ENCODE measurements around the gene DPYSL3.
A peak's percentile ranks its signal among the peaks of the same experiment; 100 is the strongest.

The DPYSL3 gene

DNA sequence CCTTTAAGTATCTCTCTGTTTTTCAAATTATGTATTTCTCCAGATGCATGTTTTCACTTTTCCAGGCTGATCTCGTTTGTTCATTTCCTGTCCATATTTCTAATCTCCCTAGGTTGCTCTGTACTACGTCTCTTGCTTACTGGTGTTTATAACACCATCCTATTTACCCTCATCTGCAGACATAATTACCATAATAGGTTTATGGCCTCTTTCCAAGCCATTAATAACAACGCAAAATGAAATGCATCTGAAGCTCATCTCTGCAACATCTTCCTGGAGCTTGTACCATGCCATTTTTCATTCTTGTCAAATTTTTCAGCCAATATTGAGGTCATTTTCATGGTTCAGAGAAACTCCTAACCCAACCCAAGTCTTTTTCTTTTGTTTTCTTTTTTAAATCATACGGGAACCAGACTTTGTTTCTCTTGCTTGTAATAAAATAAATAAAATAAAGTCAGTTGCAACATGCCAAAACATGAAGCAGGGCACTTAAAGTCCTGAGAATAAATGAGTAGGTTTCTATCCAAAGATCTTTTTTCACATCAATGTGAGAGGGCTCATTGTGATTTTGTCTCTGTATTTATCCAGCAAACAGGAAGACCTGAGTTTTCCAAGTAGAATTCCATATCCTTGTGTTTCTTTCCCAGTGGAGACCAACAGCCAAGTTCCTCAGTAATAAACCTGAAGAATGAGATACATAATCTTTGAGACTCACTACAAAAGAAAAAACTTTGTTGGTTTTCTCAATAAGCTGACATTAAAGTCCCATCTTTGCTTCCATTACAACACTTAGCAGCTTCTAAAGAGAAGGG, 37.0 kb downstream of the DPYSL3 start:
- DNase-seq (ENCODE audit: low read depth in 2 of 2) = no peak

DNA sequence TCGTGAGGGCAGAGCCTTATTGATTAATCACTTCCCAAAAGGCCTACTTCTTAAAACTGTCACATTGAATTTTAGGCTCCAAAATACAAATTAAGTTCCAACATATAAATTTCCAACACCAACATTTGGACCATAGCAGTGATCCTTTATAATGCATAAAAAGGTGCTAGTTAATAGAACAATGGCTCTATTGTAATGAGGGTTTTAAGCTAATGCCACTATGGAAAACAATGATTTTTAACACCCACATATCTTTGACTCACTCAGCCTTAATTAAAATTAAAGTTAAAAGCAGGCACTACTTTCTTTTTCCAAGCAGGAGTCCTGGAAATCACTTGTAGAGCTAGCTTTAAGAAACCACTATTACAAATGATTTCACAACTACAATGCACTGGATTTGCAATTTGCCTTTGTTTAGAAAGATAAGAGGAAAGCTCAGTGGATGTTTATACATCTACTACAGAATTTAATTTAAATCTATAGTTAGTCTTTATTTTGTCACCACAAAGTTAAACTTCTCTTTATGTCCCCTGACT, 41.8 kb downstream of the DPYSL3 start:
- DNase-seq (ENCODE audit: low read depth in 2 of 2) = no peak

DNA sequence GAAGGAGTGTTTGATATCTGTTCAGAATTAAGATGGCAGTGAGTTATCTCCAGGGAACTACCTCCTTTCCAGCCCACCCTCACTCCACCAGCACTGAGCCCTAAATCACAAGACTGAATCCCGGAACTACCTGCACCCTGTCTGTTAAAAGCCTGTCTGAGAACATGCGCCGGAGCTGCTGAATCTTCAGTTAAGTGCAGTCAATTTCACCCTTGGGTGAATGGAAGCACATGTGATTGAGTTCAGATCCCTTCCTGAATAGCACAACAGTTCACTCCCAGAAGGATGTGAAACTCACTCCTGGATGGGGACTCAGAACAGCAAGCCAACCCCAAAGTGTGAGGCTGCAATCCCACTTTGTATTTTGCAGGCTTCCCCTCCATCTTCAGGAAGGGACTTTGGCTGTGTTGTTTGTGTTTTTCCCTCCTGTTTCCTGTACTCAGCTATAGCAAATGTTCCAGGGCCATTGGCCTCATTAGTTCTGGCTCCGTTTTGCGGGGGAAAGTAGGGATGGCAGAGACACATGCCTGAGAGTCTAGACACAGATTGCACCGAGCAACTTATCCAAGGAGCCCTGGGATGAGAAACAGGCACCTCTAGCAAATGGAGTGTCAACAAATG, 43.4 kb downstream of the DPYSL3 start:
- DNase-seq (ENCODE audit: low read depth in 2 of 2) = no peak

DNA sequence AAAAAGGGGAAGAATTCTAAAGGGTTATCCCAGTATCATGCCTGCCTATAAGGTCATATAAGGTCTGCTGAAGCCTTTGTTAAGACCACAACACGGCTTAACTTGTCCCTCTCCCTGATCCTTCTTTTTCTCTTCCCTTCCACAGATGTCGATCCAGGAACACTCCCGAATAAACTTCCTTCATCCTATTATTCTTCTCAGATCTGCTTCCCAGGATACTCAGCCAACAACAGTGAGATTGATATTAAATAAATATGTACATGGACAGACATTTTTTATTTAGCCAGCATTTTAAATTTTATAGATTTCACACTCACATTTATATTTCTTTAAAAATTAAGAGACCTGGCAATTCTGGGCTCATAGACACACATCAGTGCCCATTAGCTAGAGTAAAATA, 44.1 kb downstream of the DPYSL3 start:
- no peak for DNase-seq (ENCODE audit: low read depth in 2 of 2)

DNA sequence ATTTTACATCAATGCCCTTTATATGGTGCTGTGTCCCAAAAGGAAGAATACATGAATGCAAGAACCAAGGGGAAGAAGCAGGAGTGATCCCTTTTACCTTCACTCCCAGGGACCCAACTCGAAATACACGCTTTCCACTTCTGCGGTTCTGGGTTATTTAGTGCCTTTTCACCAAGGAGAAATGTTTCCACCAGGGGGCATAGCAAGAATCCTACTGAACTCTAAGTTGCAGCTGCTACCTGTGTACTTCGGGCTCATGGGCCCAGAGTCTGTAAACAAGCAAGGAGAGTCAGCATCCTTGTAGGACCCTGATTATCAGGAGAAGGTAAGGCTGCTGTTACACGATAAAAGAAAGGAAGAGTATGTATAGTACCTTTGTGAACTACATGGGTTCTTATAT, 45.7 kb downstream of the DPYSL3 start:
- no peak for DNase-seq (ENCODE audit: low read depth in 2 of 2)

DNA sequence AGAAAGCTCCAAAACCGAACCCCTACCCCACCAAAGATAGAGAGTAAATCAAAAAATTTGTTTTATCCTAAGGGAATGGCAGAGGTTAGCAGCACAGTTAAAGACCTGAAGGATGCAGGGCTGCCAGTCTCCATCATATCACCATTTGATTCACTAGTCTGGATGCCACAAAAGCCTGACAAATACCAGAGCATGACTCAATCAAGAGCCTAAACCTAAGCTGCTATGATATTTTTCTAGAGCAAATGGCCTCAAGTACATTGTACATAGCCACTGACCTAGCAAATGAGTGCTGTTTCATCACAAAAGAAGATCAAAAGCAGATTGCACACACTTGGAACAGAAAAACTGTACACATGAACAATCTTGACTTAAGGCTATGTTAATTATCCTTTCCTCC, 48.0 kb downstream of the DPYSL3 start:
- no peak for DNase-seq (ENCODE audit: low read depth in 2 of 2)

DNA sequence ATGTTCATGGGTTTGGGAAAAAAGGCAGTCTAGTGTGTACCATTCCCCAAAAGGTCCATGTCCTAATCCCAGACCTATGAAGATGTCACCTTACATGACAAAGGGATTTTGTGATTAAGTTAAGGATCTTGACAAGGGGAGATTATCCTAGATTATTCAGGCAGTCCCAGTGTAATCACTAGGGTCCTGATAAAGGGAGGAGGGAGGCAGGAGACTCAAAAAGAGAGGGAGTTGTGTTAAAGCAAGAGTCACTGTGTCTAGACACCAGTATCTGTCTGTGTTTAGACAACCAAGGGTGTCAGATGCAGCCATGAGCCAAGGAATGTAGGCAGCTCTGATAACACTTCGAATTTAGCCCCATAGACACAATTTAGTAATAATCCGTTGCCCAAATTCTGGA, 49.5 kb downstream of the DPYSL3 start:
- DNase-seq (ENCODE audit: low read depth in 2 of 2) = no peak

DNA sequence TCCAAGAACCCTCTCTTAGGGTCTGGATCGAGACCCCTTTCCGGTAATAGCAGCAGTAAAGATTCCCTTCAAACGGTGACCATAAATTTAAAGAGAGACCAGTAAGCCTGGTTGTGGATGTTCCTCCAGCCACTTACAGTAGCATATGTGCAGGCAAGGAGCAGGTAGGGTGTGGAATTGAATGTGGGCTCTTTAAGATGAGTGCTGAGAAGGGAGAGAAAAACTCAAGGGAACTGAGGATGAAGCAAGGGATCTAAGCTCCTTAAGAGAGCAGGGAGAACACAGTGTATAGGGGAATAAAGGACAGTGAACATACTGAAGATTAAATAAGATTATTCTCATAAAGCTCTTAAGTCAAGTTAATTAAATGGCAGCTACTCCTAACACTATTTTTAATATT, 51.3 kb downstream of the DPYSL3 start:
- DNase-seq (ENCODE audit: low read depth in 2 of 2) = no peak

DNA sequence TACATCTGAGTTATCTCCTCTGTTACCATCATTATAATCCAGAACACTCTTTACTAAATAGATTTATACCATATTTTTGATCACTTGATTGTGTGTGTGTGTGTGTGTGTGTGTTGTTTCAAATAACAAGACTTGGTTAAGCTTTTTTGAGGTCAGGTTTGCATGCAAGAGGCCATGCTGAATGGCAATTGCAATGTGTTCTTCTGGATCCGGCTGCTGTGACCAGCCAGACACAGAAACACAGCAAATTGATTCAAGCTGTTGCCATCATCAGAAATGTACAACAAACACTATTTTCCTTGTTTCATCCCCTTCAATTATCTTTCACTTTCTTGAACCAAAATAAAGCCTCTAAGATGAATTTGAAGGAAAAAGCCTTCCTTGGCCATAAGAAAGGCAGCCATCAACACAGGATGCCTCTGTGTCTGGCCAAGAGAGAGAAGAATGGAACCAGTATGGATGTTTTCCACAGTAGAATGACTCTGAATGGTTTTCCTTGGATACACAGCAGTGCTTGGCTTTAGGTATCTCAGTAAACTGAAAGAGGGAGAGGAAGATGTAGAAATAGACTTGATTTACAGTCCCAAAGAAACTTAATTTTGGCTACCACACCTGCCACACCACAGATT, 53.9 kb downstream of the DPYSL3 start:
- DNase-seq (ENCODE audit: low read depth in 2 of 2) = no peak

DNA sequence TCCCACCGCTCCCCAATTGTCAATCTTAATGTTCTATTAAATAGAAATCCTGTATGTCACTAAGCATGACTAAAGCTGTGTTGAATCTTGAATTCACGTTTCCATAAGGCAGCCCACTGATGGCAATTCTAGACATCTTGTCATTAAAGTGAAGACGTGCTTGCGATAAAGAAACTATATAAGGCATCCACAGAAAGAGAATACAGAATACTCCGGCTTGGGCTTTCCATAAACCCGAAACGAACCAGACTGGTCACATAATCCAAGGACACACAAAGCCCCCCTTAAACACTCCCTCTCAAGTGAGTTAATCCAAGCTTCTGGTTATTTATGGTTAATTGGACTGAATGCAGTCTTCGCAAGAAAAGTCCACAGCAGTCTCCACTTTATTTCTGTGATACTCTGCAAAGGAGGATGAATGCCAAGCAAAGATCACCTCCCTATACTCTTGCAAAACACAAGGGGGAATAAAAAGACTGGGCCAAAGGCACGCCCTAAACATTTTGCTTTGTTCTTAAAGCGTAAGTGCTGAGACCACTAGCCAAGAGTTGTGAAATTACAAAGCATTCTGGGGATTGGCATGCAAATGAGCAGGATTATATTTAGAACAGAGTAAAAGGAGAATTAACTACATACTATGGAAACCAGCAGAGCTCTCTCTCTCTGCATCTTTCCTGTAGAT, 54.7 kb downstream of the DPYSL3 start:
- no peak for DNase-seq (ENCODE audit: low read depth in 2 of 2)

DNA sequence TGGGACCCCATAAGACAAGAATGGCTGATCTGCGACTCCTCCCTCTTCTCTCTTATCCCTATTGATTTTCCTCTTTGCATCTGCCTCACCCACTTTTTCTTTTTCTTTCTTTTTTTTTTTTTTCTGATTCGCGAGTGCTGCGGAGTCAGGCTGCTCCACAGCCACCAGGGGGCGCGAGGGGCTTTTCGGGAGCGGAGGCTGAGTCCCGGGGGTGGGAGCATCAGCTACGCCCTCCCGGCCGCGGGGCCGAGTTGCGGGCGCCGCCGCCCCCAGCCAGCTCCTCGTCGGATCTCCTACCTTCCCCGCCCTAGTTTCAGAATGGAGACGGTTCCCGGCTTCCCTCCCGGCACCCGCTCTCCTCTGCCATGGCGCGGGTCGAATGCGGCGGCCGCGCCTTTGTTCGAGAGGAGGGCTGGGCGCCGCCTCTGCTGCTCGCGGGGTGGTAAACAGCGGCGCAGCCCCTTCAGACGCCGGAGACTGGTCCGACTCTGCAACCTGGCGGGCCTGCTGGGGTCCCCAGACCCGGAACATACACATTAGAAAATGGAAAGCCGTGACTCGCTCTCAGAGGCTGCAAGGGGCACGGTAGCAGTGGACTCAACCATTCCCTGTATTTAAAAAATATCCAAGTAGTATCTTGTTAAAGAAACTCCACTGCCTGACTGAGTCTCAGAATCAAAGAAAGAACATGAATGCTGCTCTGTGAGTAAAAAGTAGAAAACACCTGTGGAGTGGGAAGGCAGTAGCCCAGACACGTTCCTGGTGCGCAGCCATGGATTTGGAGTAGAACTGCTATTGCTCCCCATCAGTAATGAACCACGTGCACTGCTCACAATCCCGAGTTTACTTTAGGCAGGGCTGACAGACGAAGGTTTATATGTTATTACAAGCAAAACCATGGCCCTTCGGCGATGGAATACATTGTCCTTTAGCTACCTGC, 55.7 kb downstream of the DPYSL3 start:
- DNase-seq (ENCODE audit: low read depth in 2 of 2) = peak; percentile 68 to 76

DNA sequence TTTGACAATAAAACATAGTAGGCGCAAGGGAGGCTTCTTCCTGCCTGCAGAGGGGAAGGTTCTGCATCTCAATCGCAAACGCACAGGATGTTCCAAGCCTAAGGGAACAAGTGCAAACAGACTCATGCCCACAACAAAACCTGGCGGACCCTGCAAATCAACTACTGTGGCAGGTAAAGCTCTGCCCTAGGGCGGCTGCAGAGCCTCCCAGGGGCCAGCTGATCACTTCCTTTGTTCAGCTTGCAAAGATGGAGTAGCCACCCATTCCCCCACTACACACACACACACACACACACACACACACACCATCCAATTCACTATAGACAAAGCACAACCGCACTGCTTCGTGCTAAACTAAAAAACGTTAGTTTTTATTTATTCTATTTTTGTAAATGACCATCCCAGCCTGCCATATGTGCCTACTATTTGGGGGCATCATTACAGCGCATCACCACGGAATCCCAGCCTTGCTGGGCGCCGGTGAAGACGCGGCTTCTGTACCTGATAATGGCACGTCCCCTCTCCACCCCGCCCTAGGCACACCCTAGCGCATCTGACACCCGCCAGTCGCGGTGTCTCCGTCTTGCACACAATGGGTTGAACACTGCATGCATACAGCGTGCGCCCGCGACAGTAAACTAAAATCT, 57.6 kb downstream of the DPYSL3 start:
- DNase-seq (ENCODE audit: low read depth in 2 of 2) = no peak

DNA sequence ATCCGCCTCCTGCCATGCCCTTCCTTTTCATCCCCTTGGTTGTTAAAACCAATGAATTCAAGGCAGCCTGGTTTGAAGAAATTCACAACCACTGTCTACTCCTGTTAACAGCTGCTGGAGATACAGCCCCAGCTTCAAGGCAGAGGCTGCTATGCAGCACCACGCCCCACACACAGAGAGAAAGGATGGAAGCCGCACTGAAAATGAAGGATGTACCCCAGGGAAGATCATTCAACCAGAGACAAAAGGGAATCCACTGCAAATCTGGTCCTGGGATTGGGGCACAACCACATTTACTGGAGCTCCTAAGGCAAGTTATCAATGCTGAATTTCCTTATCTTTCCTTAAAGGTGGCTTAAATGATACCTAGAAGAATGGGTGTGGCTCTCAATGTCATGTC, 58.7 kb downstream of the DPYSL3 start:
- DNase-seq (ENCODE audit: low read depth in 2 of 2) = no peak

DNA sequence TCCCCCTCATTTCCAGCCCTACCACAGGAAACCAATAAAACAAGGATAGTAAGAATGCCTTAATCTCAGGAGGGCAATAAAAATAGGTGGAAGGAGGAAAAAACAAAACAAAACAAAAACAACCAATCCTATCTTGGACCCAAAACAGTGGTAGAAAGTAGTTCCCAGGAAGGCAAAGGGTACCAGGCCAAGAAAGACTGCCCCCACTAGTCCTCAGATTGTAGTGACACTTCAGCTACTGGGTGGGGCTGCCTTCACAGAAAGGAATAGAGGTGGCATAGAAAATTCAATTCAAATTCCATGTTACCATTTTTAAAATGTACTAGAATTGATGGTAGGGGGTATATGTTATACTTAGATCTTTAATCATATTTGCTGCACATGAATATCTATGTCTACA, 59.3 kb downstream of the DPYSL3 start:
- DNase-seq (ENCODE audit: low read depth in 2 of 2) = no peak

DNA sequence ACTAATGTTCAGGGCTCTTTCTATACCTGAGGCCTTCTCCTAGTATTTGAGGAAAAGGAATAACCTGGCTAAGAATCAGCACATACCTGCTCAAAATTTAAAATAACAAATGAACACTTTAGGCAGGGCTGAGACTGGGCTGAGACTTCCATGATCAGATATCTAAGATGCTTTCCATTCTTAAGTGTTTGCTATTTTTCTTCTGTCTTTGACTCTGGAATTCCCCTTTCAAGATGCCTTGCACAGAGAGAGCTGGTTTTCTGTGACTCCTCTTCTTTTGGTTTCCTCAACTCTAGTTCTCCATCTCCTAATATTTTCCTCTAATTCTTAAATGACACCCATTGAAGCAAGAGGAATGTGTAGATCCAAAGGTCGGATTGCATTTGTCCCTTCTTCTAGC, 61.1 kb downstream of the DPYSL3 start:
- no peak for DNase-seq (ENCODE audit: low read depth in 2 of 2)

DNA sequence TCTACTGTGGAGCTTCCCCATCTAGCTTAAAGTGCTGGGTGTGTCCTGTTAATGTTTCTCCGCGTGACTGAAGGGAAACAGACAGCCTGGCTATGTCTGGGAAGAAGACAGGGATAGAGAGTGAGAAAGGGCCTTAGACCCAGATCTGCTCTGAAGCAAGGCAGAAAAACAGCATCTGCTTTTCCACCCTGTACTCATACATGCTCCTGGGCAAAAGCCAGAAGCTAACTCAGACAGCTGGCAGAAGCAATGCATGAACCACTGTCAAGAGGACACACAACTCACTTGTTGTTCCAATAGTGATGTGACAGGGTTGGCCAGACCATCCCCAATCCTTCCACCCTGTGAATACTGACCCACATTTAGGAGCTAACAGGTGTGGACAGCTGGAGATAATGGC, 63.3 kb downstream of the DPYSL3 start:
- DNase-seq (ENCODE audit: low read depth in 2 of 2) = no peak

DNA sequence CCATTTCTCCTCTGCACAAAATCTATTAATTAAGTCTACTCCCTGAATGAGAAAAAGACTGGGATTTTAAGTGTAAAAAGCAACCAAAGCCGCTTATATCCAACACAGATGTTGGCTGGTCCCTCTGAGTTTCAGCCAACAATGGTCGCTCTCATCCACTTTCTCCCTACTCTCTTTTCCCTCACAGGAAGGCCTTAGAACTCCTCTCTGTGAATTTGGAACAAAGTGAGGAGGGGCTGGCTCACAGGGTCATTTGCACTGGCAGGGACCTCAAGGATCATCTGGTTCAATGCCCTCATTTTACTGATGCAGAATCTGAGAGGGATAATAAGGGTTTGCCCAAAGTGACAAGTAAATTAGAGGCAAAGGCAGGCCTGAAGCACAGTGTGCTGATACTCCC, 64.0 kb downstream of the DPYSL3 start:
- DNase-seq (ENCODE audit: low read depth in 2 of 2) = no peak

DNA sequence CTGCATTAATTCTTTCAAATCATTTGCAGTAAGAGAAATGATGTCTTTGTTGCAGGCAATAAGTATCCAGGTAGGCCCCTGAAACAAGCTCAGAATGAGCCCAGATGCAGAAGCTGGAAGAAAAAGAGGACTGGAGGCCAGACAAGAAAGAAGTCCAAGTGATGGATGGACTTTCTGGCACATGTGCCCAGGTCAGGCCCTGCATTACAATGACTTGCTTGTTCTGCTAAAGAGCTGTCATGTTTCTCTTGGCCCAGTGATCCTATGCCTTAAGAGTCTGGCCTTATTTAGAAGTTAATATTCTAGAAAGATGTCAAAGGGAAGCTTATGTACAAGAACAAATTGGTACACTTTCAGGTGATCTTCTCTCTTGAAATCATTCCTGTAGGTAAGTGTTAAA, 64.8 kb downstream of the DPYSL3 start:
- no peak for DNase-seq (ENCODE audit: low read depth in 2 of 2)

DNA sequence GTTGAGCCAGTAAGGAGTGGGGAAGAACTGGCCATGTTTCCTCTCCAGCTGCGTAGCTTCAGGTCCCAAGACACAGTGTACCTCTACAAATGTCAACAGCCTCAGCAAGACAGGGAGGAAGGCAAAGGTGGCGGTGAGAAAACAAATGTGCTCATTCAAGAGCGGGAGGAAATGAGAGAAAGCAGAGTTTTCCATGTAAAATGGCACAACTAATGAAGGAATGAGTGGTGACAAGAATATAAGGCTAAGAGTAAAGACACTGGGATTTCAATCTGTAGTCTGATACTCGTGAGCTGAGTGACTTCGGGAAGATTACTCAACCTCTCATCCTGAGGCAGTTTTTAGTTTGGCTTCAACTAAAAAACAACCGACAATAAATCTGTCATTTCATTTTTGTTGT, 67.6 kb downstream of the DPYSL3 start:
- no peak for DNase-seq (ENCODE audit: low read depth in 2 of 2)

DNA sequence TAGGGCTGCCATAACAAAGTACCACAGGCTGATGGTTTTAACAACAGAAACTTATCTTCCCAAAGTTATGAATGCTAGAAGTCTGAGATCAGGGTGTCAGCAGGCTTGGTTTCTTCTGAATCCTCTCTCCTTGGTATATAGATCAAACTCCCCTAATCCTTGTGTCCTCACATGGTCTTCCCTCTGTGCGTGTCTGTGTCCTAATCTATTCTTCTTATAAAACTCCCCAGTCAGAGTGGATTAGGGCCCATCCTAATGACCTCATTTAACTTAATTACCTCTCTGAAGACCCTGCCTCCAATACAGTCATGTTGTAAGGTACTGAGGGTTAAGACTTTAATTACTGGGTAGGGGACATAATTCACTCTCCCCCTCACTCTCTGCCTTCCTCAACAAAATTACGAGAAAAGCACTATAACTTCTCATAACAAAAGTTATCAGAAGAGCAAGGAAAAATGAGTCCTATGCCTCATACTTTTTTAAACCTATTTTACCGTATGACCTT, 68.6 kb downstream of the DPYSL3 start:
- no peak for DNase-seq (ENCODE audit: low read depth in 2 of 2)

DNA sequence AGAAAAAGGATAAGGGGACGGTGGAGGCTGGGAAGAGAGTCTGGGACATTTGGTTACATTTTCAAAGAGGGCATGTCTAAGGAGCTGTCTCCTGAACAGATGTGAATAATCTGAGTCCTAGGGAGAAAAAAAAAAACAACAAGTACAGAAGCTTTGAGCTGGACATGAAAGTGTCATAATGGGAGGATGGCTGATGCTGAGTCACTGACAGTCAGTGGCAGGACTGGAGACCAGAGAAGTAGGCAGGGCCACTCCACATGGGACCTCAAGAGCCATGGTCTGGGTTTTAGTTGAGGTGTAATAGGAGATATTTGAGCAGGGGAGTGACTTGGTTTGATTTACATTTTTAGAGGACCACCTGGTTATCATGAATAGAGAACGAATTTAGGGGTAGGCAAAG, 70.6 kb downstream of the DPYSL3 start:
- DNase-seq (ENCODE audit: low read depth in 2 of 2) = no peak
